Fibroblast of villous mesenchyme (primary cell): ENCODE data around the gene DNAH7. TPM values are rescaled to one million over a fixed set of nuclear protein-coding genes. Genes with fewer than 3 reads are reported as not detected.

Experiments
- DNase-seq: peaks from one replicate; pipeline ENCODE4 v3.0.0-alpha.2; 2010; ENCODE audit warnings: low read depth
- H3K4me3 ChIP-seq: 2 replicates; pipeline ENCODE4 v1.5.1; 2011; ENCODE audit warnings: low read depth, mild to moderate bottlenecking, low read length
- CTCF ChIP-seq: IDR thresholded peaks from 2 replicates; pipeline ENCODE4 v1.5.1; 2012; ENCODE audit warnings: low read depth, mild to moderate bottlenecking, low read length; ENCODE audit not compliant: insufficient read depth
- total RNA-seq: library from RNA; depleted of rRNA; stranded (reverse); fragments of >200 nt; gene quantifications from 2 replicates; pipeline ENCODE4 v1.2.3, GENCODE V29; 2012

DNAH7 gene
- total RNA-seq, 1 donor = under 0.01 TPM

- H3K4me3 ChIP-seq = no peak overlapping the region
- no peak for TF ChIP-seq CTCF
- no peak for DNase-seq
Observed at GRCh38 chr2:196040218-196040617, 28.4 kb downstream of the DNAH7 start.

GRCh38 chr2:196036442-196036841 is 32.2 kb downstream of the DNAH7 start:
- no peak overlapping the region for H3K4me3 ChIP-seq
- DNase-seq = no peak
- no peak for TF ChIP-seq CTCF

- no peak for DNase-seq
- no peak overlapping the region for H3K4me3 ChIP-seq
- TF ChIP-seq CTCF = no peak
Observed at GRCh38 chr2:196018037-196018436, 50.6 kb downstream of the DNAH7 start.

- DNase-seq = no peak
- TF ChIP-seq CTCF = no peak
- no peak overlapping the region for H3K4me3 ChIP-seq
Observed at GRCh38 chr2:196012314-196012713, 56.3 kb downstream of the DNAH7 start.

GRCh38 chr2:196000551-196000950 is 68.1 kb downstream of the DNAH7 start:
- no peak for DNase-seq
- no peak for TF ChIP-seq CTCF
- no peak overlapping the region for H3K4me3 ChIP-seq

- no peak for TF ChIP-seq CTCF
- H3K4me3 ChIP-seq = no peak overlapping the region
- DNase-seq = no peak
Observed at GRCh38 chr2:195998070-195998469, 70.6 kb downstream of the DNAH7 start.

- DNase-seq = no peak
- H3K4me3 ChIP-seq = no peak overlapping the region
- TF ChIP-seq CTCF = no peak
Observed at GRCh38 chr2:195995499-195995898, 73.1 kb downstream of the DNAH7 start.
